ENCODE results near the gene DUXB.

DUXB gene, protein sequence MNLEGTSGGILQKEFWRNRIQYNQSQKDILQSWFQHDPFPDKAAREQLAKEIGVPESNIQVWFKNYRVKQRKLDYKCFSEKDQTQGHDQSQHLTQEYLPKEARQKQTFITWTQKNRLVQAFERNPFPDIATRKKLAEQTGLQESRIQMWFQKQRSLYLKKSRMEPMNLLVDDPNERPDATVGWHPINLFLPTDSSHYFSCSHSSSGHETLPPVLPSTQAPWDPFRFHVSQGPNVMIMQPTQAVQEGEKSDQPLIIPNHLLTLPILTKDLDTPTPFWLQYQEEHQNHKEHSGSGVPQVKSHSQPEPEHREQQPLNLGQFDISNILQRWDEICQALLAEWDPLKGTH

GRCh38 chr16:75701361-75701760 lies at the start of gene DUXB:
DUXB (minus strand) TSS chr16:75701461; CDS start chr16:75701418, 43 bp downstream.
- FAIRE-seq: no peak
- no peak for DNase-seq (ENCODE audit: low spot score)

- no peak for DNase-seq (ENCODE audit: low spot score)
- no peak for FAIRE-seq
These were observed 49.3 kb upstream of the DUXB start for GRCh38 chr16:75750528-75750927.

DNA sequence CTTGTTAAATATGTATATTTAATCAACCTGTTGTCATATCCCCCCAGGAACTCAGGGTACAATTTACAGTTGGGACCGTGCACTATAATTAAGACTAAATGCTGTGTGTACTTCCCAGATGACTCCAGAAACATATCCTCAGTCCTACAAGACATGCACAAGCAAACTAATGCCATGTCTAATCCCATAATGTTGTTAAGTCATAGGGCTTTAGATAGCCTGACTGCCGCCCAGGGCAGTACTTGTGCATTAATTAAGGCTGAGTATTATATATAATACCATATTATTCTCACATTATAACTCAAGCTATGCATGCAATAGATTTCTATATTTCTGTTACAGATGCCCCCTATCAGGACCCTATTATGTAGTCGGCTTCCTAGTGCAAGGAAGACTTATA lies 45.1 kb upstream of the DUXB start:
- no peak for FAIRE-seq
- DNase-seq (ENCODE audit: low spot score): no peak

DNA sequence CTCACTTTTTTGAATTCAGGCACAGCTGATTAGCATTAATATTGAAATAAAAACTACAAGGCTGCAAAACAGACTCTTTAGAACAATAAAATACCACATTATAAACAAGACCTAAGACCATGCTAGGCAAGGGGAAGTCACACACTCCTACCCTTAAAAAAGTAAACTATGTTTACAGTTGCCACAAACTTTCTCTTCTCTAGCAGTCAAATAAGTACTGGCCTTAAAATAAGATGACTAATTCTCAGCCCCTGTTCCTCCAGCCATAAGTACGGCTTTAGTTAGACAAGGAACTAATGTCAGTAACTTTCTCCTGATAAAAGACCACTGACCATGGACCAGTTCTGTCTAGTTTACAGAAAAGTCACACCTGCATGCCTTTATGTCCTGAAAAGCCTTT lies 44.6 kb upstream of the DUXB start:
- FAIRE-seq (no peak), DNase-seq (ENCODE audit: low spot score) (no peak)

GRCh38 chr16:75745242-75745641 lies 44.0 kb upstream of the DUXB start:
- no peak for DNase-seq (ENCODE audit: low spot score)
- FAIRE-seq: no peak

GRCh38 chr16:75742424-75743047 lies 41.3 kb upstream of the DUXB start:
- no peak for FAIRE-seq
- no peak for DNase-seq (ENCODE audit: low spot score)

- FAIRE-seq (no peak), DNase-seq (ENCODE audit: low spot score) (no peak)
These were observed 32.3 kb upstream of the DUXB start for GRCh38 chr16:75733305-75734211.

GRCh38 chr16:75732871-75733270 lies 31.6 kb upstream of the DUXB start:
- FAIRE-seq (no peak), DNase-seq (ENCODE audit: low spot score) (no peak)

DNA sequence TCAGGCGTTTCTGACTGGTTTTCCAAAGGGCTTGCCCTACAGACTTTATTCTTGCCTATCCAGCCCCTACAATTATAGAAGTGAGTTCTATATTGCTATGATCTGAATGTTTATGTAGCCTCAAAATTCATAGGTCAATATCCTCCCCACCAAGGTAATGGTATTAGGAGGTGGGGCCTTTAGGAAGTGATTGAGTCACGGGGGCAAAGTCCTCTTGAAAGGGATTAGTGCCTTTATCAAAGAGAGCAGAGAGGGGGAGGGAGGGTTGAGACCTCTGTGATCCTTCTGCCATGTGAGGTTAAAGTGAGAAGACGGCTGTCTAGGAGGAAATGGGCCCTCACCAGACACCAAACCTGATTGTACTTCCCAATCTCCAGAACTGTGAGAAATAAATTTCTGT lies 26.0 kb upstream of the DUXB start:
- no peak for FAIRE-seq
- no peak for DNase-seq (ENCODE audit: low spot score)

GRCh38 chr16:75726390-75726789 lies 25.1 kb upstream of the DUXB start, which contains the start of gene CPHXL:
CPHXL (minus strand) TSS chr16:75726490; CDS start chr16:75726442, 48 bp downstream.
- DNase-seq (ENCODE audit: low spot score) (no peak), FAIRE-seq (no peak)

DNA sequence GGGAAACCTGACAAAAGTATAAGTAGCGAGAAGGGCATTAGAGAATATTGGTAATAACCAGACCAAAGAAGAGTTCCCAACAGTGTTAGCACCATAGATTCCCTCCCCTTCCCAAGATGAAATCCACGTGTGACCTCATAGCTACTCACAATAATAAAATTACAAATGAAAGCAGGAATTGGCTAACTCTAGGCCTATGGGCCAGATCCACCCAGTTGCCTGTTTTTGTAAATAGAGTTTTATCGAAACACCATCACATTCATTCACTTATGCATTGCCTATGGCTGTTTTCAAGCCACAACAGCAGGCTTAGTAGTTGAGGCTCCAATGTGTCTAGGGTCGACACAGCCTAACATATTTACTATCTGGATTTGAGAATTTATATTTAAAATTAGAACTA lies 17.2 kb upstream of the DUXB start:
- DNase-seq (ENCODE audit: low spot score) (no peak), FAIRE-seq (no peak)

DNA sequence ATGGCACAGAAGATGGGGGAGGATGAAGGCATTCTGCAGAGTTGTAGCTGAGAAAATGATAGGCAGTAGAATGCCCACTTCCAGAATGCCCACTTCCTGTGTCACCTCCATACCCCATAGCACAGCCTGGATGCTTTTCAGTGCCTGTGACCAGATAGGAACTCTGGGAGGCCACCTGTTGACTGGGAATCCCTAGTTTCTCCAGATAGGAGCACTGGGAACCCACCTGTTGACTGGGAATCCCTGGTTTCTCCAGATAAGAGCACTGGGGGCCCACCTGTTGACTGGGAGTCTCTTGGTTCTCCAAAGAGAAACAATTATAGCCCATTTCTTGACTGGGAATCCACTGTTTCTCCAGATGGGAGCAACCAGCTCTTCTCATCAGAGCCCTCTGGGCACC lies 13.4 kb upstream of the DUXB start:
- DNase-seq (ENCODE audit: low spot score) (no peak), FAIRE-seq (no peak)

GRCh38 chr16:75710344-75710743 lies 9.1 kb upstream of the DUXB start:
- no peak for FAIRE-seq

GRCh38 chr16:75703306-75703705 lies 2.0 kb upstream of the DUXB start:
- FAIRE-seq (no peak), DNase-seq (ENCODE audit: low spot score) (no peak)

More at GRCh38 chr16:75710344-75710743, 9.1 kb upstream of the DUXB start:
- DNase-seq (ENCODE audit: low spot score): no peak

GRCh38 chr16:75702242-75702641 lies 981 bp upstream of the DUXB start:
- FAIRE-seq: no peak
- no peak for DNase-seq (ENCODE audit: low spot score)

GRCh38 chr16:75697571-75697970 lies 3.7 kb downstream of the DUXB start:
- no peak for DNase-seq (ENCODE audit: low spot score)
- no peak for FAIRE-seq

DNA sequence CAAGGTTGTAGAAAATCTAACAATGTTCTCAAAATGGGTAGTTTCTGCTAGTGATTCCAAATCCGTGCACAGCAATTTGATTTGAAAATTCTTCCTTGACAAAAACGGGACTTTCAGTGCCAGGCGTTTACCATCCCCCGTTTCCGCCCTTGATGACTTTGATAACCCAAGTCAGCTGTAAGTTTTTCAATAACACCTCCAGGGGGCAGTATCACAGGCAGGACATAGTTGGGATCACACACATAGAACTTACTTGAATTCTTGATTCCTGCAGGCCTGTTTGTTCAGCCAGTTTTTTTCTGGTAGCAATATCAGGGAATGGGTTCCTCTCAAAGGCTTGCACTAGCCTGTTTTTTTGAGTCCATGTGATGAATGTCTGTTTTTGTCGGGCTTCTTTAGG lies 5.6 kb downstream of the DUXB start:
- DNase-seq (ENCODE audit: low spot score) (no peak), FAIRE-seq (no peak)

GRCh38 chr16:75687361-75687760 lies 13.9 kb downstream of the DUXB start:
- DNase-seq (ENCODE audit: low spot score) (no peak), FAIRE-seq (no peak)

DNA sequence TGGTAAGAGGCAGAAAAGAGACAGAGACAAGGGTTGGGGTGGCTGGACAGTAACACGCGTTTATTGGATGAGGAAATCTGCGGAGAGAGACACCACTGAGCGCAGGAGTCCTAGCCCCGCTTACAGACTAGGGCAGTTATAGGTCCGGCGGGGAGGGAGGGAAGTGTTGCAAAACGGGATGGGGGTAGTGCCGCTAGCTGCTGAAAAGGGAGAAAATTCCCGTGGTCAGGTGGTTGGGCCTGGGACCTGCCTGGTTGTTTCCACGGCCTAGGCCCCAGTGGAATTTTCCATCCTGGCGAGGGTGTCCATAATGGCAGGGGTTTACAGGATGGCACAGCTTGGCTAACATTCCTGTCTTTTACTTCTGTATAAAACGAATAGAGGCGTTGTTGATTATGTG lies 19.0 kb downstream of the DUXB start:
- DNase-seq (ENCODE audit: low spot score) (no peak), FAIRE-seq (no peak)

- no peak for FAIRE-seq
- DNase-seq (ENCODE audit: low spot score): no peak
These were observed 21.9 kb downstream of the DUXB start for GRCh38 chr16:75679366-75679765.

- DNase-seq (ENCODE audit: low spot score) (no peak), FAIRE-seq (no peak)
These were observed 24.4 kb downstream of the DUXB start, which contains the start of gene CPHXL2 for GRCh38 chr16:75676909-75677308. CPHXL2 (minus strand) TSS chr16:75677009; CDS start chr16:75676999, 10 bp downstream.

DNA sequence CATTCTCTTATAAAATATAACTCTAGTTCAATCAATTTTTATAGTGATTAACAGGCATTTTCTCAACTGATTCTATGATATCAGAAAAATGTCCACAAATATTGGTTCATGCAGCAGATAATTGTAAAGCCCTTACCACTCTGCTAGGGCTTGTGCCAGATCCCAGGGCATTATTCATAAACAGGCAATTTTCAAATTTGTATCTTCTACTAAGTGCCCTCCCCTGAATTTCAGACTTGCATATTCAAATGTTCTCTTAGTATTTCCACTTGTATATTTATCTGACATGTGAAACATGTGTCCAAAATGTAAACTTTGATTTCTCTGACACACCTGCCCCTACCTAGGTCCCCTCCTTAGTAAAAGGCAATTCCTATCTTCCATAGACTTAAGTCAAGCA lies 33.8 kb downstream of the DUXB start:
- FAIRE-seq: no peak

More for the DNA sequence above, 33.8 kb downstream of the DUXB start:
- DNase-seq (ENCODE audit: low spot score): no peak

Measured in RCC 7860 (cell line).